ENCODE measurements around the gene PLBD2. TPM values are rescaled to one million over a fixed set of nuclear protein-coding genes. Genes with fewer than 3 reads are reported as not detected.

Gene PLBD2
- total RNA-seq, 4 donors from 2014 or later = 17.0 to 32.4 (median 24.1) TPM

DNA sequence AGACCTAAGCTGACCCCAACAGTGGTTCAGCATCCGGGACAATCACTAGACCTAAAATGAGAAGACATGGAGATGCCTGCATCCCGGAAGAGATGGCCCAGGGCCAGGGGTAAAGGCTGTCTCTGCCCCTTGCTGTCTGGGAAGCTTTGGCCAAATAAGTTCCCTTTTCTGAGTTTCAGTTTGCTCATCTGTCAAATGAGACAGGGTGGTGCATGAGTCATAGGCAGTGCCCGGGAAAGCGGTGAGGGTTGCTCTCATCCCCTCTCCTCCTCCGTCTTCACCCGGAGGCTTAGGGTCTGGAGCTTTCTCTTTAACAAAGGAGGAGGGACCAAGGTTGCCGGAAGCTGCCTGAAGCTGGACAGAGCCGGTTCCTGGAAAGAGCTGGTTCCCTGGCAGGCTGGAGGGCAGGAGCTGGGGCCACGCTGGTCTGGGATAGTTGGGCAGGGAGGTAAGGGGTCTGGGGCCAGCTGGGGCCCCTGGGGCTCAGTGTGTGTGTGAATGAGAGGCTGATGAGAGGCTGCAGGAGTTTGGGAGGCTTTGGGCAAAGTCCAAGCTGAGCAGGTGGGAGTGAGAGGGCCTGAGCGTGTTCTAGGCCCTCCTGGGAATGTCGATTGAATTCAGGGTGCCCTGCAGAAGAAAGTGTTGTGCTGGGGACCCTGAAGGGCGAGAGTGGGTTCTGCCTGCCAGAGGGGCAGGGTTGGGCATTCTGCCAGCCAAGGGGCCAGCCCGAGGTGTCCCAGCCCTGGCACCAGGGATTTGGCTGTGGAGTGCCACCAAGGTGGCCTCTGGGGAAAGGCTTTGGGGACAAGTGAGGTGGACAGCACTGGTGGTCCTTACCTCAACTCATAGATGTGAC lies 63.9 kb downstream of the PLBD2 start, which contains the start of gene SDSL:
TSS of gene SDSL (plus strand) at position 351 of the 856 bp plus-strand sequence. CDS start 5,603 bp downstream, outside the sequence.
- Histone ChIP-seq H3K4me3 (peak within 1 kb of the TSS; percentile 14 to 60 (median 39)), H3K27ac (peak within 1 kb of the TSS; percentile 13 to 73 (median 57)), H3K9me3 (no peaks in the 10 kb centered on the region), H3K36me3 (no peaks in the 10 kb centered on the region), H3K4me1 (peaks cover 0 to 17% (median 2%) of the 10 kb centered on the region in 4 donors), H3K27me3 (no peaks in the 10 kb centered on the region)
- TF ChIP-seq POLR2A (IDR thresholded peaks at IDR 0.05) = peak; percentile 29 to 34
- TF ChIP-seq, protein P1, sequence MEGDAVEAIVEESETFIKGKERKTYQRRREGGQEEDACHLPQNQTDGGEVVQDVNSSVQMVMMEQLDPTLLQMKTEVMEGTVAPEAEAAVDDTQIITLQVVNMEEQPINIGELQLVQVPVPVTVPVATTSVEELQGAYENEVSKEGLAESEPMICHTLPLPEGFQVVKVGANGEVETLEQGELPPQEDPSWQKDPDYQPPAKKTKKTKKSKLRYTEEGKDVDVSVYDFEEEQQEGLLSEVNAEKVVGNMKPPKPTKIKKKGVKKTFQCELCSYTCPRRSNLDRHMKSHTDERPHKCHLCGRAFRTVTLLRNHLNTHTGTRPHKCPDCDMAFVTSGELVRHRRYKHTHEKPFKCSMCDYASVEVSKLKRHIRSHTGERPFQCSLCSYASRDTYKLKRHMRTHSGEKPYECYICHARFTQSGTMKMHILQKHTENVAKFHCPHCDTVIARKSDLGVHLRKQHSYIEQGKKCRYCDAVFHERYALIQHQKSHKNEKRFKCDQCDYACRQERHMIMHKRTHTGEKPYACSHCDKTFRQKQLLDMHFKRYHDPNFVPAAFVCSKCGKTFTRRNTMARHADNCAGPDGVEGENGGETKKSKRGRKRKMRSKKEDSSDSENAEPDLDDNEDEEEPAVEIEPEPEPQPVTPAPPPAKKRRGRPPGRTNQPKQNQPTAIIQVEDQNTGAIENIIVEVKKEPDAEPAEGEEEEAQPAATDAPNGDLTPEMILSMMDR (IDR thresholded peaks at IDR 0.05) = no peak
- DNase-seq = peak; percentile 19 to 79 (median 73)

DNA sequence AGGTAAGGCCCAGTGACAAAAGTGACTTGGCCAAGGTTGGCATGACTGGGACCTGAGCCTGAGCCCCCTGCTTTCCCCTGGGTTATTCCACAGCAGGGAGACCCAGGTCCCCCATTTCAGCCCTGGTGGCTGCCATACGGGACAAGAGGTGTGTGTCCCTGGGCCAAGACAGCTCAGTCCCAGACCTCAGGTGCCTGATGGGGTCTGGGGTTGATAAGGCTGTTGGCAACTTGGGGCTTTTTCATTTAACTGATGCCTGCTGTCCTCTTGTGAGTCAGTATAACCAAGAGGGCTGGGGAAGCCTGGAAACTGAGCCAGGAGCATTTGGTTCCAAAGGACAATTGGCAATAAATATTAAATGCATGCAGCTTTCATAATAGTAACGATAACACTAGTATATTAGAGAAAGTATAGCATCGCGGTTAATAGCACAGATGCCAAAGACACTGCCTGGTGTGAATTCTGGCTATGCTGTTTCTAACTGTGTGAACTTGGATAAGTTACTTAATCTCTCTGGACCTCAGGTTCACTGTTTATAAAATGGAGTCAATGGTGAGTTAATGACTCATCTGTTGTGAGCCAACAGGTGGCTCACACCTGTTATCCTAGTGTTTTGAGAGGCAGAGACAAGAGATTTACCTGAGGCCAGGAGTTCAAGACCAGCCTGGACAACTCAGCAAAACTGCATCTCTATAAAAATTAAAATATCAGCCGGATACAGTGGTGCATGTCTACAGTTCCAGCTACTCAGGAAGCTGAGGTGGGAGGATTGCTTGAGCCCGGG lies 64.7 kb downstream of the PLBD2 start:
- no peak for DNase-seq
- Histone ChIP-seq H3K9me3 (no peaks in the 10 kb centered on the region), H3K27ac (peak overlapping the region in 3 of 4 donors; percentile 57 to 73 (median 57)), H3K4me3 (peak overlapping the region in 3 of 4 donors; percentile 14 to 60 (median 59)), H3K4me1 (peaks cover 0 to 17% (median 2%) of the 10 kb centered on the region in 4 donors), H3K36me3 (no peaks in the 10 kb centered on the region), H3K27me3 (no peaks in the 10 kb centered on the region)
- no peak for TF ChIP-seq POLR2A (IDR thresholded peaks at IDR 0.05)
- TF ChIP-seq, protein P1 (IDR thresholded peaks at IDR 0.05) = no peak

DNA sequence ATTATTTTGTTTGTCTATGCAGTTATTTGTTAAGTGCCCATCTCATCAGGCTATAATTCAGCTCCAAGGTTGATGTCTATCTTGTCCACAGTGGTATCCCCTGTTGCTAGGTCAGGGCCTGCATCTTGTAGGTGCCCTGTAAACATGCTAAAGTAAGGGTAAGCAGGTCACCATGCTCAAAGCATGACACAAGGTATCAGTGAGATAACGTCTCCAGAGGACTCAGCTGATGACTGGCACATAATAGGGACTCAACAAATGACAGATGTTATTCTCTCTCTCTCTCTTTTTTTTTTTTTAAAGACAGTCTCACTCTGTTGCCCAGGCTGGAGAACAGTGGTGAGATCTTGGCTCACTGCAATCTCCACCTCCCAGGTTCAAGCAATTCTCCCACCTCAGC lies 66.1 kb downstream of the PLBD2 start:
- H3K36me3 ChIP-seq = no peaks in the 10 kb centered on the region
- DNase-seq = no peak
- peaks cover 0 to 17% (median 2%) of the 10 kb centered on the region in 4 donors for H3K4me1 ChIP-seq
- no peaks in the 10 kb centered on the region for H3K9me3 ChIP-seq
- no peak overlapping the region for H3K4me3 ChIP-seq
- TF ChIP-seq, protein P1 (IDR thresholded peaks at IDR 0.05) = no peak
- TF ChIP-seq POLR2A (IDR thresholded peaks at IDR 0.05) = no peak
- H3K27ac ChIP-seq = no peak overlapping the region
- H3K27me3 ChIP-seq = no peaks in the 10 kb centered on the region

DNA sequence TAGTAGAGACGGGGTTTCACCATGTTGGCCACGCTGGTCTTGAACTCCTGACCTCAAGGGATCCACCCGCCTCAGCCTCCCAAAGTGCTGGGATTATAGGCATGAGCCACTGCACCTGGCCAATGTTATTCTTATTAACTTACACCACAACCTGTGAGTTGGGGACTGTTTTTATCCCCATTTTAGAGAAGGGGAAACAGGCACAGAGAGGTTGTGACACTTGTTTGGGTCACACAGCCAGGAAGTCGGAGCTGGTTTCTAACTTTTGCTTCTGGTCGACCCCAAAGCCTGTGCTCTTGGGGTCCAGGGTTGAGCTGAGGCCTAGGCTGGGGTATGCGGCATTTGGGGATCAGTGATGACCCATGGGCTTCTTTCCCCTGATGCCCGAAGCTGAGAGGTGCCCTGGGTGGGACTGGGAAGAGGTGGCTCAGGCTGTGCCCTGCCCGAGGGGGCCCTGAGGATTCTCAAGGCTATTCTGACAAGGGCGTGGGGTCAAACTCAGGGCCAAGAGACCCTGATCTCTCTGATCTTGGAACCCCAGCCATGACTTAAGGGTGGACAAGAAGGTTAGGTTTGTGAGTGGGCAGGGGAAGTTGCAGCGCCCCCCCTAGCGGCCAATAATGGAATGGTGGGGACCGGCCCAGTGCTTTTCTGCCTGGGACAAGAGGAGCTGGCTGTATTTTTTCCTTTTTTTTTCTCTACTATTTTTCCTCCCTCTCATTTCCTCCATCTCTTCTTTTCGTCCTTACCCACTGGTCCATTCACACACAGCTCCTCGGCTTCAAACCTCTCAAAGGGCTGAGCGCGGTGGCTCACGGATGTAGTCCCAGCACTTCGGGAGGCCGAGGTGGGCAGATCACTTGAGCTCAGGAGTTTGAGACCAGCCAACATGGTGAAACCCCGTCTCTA lies 66.8 kb downstream of the PLBD2 start:
- Histone ChIP-seq H3K27ac (no peak overlapping the region), H3K4me1 (peaks cover 0 to 17% (median 2%) of the 10 kb centered on the region in 4 donors), H3K4me3 (no peak overlapping the region), H3K27me3 (no peaks in the 10 kb centered on the region), H3K9me3 (no peaks in the 10 kb centered on the region), H3K36me3 (no peaks in the 10 kb centered on the region)
- no peak for TF ChIP-seq POLR2A (IDR thresholded peaks at IDR 0.05)
- TF ChIP-seq, protein P1 (IDR thresholded peaks at IDR 0.05) = peak; percentile 39 to 76 (median 70)
- DNase-seq = peak in 2 of 3 donors; percentile 73 to 77
